ENCODE measurements around the gene FREM1. TPM values are rescaled to one million over a fixed set of nuclear protein-coding genes. Genes with fewer than 3 reads are reported as not detected.
A peak's percentile ranks its signal among the peaks of the same experiment; 100 is the strongest.

The FREM1 gene
- total and polyA plus RNA-seq, 10 donors: 0.07 to 4.3 (median 0.54) TPM; not detected in 1

- peaks cover 15 to 66% (median 40%) of the 10 kb centered on the region in 6 donors for H3K4me1 ChIP-seq
- intact Hi-C loops (cut with DNase I; ENCODE audit: low total_unique reads): no loop called here
- H3K36me3 ChIP-seq: peaks cover 0 to 40% (median 11%) of the 10 kb centered on the region in 6 donors
- no peaks in the 10 kb centered on the region for H3K9me3 ChIP-seq
- peak overlapping the region in 3 of 8 donors; percentile 3 to 26 (median 5) for H3K27ac ChIP-seq
- no peak for TF ChIP-seq POLR2A (IDR thresholded peaks at IDR 0.05)
- TF ChIP-seq, protein P1, sequence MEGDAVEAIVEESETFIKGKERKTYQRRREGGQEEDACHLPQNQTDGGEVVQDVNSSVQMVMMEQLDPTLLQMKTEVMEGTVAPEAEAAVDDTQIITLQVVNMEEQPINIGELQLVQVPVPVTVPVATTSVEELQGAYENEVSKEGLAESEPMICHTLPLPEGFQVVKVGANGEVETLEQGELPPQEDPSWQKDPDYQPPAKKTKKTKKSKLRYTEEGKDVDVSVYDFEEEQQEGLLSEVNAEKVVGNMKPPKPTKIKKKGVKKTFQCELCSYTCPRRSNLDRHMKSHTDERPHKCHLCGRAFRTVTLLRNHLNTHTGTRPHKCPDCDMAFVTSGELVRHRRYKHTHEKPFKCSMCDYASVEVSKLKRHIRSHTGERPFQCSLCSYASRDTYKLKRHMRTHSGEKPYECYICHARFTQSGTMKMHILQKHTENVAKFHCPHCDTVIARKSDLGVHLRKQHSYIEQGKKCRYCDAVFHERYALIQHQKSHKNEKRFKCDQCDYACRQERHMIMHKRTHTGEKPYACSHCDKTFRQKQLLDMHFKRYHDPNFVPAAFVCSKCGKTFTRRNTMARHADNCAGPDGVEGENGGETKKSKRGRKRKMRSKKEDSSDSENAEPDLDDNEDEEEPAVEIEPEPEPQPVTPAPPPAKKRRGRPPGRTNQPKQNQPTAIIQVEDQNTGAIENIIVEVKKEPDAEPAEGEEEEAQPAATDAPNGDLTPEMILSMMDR (IDR thresholded peaks at IDR 0.05 in 8 of 11, conservative IDR thresholded peaks at IDR 0.05 in 3 of 11): no peak
- TF ChIP-seq POLR2AphosphoS5 (IDR thresholded peaks at IDR 0.05): no peak
- WGBS, 5 donors: 67 to 80% (median 70%) methylated on average over 7 of the region's 7 CpGs
- DNase-seq: no peak
- no peaks in the 10 kb centered on the region for H3K27me3 ChIP-seq (replicated peaks in 1 of 7)
- peak overlapping the region in 2 of 8 donors; percentile 13 to 88 for H3K4me3 ChIP-seq
Measured at GRCh38 chr9:14690948-14691730, 219.1 kb downstream of the FREM1 start.

- H3K4me1 ChIP-seq: peaks cover 11 to 49% (median 31%) of the 10 kb centered on the region in 6 donors
- peaks cover 0 to 5% (median 0%) of the 10 kb centered on the region in 8 donors for H3K9me3 ChIP-seq
- TF ChIP-seq, protein P1 (IDR thresholded peaks at IDR 0.05 in 8 of 11, conservative IDR thresholded peaks at IDR 0.05 in 3 of 11): no peak
- TF ChIP-seq POLR2A (IDR thresholded peaks at IDR 0.05) (no peak), POLR2AphosphoS5 (IDR thresholded peaks at IDR 0.05) (no peak)
- no peak overlapping the region for H3K4me3 ChIP-seq
- 93 to 95% (median 93%) methylated on average over 12 of the region's 12 CpGs for WGBS, 5 donors
- peaks cover 0 to 56% (median 11%) of the 10 kb centered on the region in 6 donors for H3K36me3 ChIP-seq
- H3K27ac ChIP-seq: peak overlapping the region in 5 of 8 donors; percentile 19 to 69 (median 64)
- no peaks in the 10 kb centered on the region for H3K27me3 ChIP-seq (replicated peaks in 1 of 7)
- peak; percentile 39 for DNase-seq
- intact Hi-C loops (cut with DNase I; ENCODE audit: low total_unique reads): no loop called here
Measured at GRCh38 chr9:14687042-14687719, 223.0 kb downstream of the FREM1 start.

DNA sequence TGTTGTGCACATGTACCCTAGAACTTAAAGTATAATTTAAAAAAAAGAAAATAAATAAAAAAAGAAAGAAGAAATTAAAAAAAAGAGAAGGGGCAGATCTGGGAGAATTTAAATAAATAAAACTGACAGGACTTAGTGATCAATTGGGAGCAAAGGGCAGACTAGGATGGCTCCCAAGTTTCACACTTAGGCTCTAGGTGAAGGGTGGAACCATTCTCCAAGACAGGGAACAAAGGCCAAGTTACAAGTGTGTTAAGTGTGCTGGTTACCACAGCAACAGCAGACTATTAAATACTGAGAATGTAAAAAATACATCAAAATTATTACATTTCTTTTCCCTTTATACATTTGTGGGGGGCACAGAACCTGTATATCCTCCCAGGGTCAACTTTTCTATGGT lies 224.1 kb downstream of the FREM1 start:
- TF ChIP-seq POLR2A (IDR thresholded peaks at IDR 0.05): no peak
- TF ChIP-seq POLR2AphosphoS5 (IDR thresholded peaks at IDR 0.05): no peak
- TF ChIP-seq, protein P1 (IDR thresholded peaks at IDR 0.05 in 8 of 11, conservative IDR thresholded peaks at IDR 0.05 in 3 of 11): no peak

More for the DNA sequence above, 224.1 kb downstream of the FREM1 start:
- Histone ChIP-seq H3K9me3 (peaks cover 0 to 5% (median 0%) of the 10 kb centered on the region in 8 donors), H3K36me3 (peaks cover 0 to 62% (median 11%) of the 10 kb centered on the region in 6 donors), H3K4me1 (peaks cover 5 to 41% (median 20%) of the 10 kb centered on the region in 6 donors), H3K27ac (no peak overlapping the region), H3K27me3 (replicated peaks in 1 of 7) (no peaks in the 10 kb centered on the region), H3K4me3 (no peak overlapping the region)
- intact Hi-C loops (cut with DNase I; ENCODE audit: low total_unique reads): no loop called here
- no peak for DNase-seq

Small RNAs within 50 kb of the gene (small RNA-seq; reads per million reads assigned to genes)
- gene RNU6-1260P: 0 reads per million in 4 donors

Other genes starting within 250 kb of the FREM1 start
- 10 to 100 TPM; 17.6 to 30.7 (median 20.8) TPM for gene ZDHHC21, start 217.0 kb downstream of the FREM1 start, total RNA-seq
- gene ZDHHC21, start 217.0 kb downstream of the FREM1 start, polyA plus RNA-seq: 1 to 10 TPM; 4.9 to 7.6 (median 7.4) TPM
- not detected for gene CER1, start 187.7 kb downstream of the FREM1 start, total RNA-seq
- not detected for gene CER1, start 187.7 kb downstream of the FREM1 start, polyA plus RNA-seq

Data from spleen (tissue), 11 donors.